Measurements from ENCODE around the gene CXCR6. TPM values are rescaled to one million over a fixed set of nuclear protein-coding genes. Genes with fewer than 3 reads are reported as not detected.

The CXCR6 gene
- total RNA-seq, result not detected in 2 replicates

GRCh38 chr3:45943207-45943846, at the start of gene CXCR6:
CXCR6 (plus strand) TSS chr3:45943464; CDS start chr3:45946482, 3,018 bp downstream.

GRCh38 chr3:45995236-45996192, 52.2 kb downstream of the CXCR6 start, which contains the start of gene FYCO1:
FYCO1 (minus strand) TSS chr3:45995824; CDS start chr3:45984910, 10,914 bp downstream.

Other genes with a start within 250 kb of the CXCR6 start
- not detected in 2 replicates for gene SLC6A20, start 146.9 kb upstream of the CXCR6 start, total RNA-seq
- gene LZTFL1, start 101.3 kb upstream of the CXCR6 start, total RNA-seq, result 17.9 and 18.6 TPM in 2 replicates
- gene CCR9, start 56.9 kb upstream of the CXCR6 start, total RNA-seq, result not detected in 2 replicates
- gene FYCO1, start 52.4 kb downstream of the CXCR6 start, total RNA-seq, result 9.5 and 11.3 TPM in 2 replicates
- not detected in 2 replicates for gene XCR1, start 84.0 kb downstream of the CXCR6 start, total RNA-seq